HepG2 (cell line): Measurements from ENCODE around the gene SYNE3. TPM values are rescaled to one million over a fixed set of nuclear protein-coding genes. Genes with fewer than 3 reads are reported as not detected.

Experiments used
- CSRNP1 ChIP-seq: sonication (generic); formaldehyde crosslinking; IDR thresholded peaks from 2 replicates; pipeline ENCODE4 v1.8.1; 2023; ENCODE audit warnings: mild to moderate bottlenecking, missing genetic modification reagents
- DMAP1 ChIP-seq: IDR thresholded peaks from 2 replicates; pipeline ENCODE4 v1.6.1; 2016
- KDM2A ChIP-seq: sonication (generic); formaldehyde crosslinking; IDR thresholded peaks from 2 replicates; pipeline ENCODE4 v1.4.0; 2020; ENCODE audit warnings: low read depth, missing genetic modification reagents, borderline replicate concordance
- KLF15 ChIP-seq: sonication (generic); formaldehyde crosslinking; IDR thresholded peaks from 2 replicates; pipeline ENCODE4 v1.8.1; 2023; ENCODE audit warnings: borderline replicate concordance, mild to moderate bottlenecking, inconsistent platforms, missing genetic modification reagents, mixed read lengths
- MLLT10 ChIP-seq: sonication (generic); formaldehyde crosslinking; IDR thresholded peaks from 2 replicates; pipeline ENCODE4 v1.4.0; 2020; ENCODE audit warnings: missing genetic modification reagents
- MTF1 ChIP-seq: sonication (generic); formaldehyde crosslinking; IDR thresholded peaks from 2 replicates; pipeline ENCODE4 v1.5.0; 2020; ENCODE audit warnings: missing genetic modification reagents
- MXI1 ChIP-seq: IDR thresholded peaks from 3 replicates; pipeline ENCODE4 v1.6.1; 2012; ENCODE audit warnings: low read depth, low read length, inconsistent platforms, borderline replicate concordance
- SETDB1 ChIP-seq: sonication (generic); formaldehyde crosslinking; IDR thresholded peaks from 2 replicates; pipeline ENCODE4 v1.5.1; 2020; ENCODE audit warnings: missing genetic modification reagents, mild to moderate bottlenecking, borderline replicate concordance
- ZBTB7A ChIP-seq: sonication (generic); formaldehyde crosslinking; IDR thresholded peaks from 2 replicates; pipeline ENCODE4 v1.8.0; 2022; ENCODE audit warnings: mild to moderate bottlenecking, missing genetic modification reagents
- ZNF12 ChIP-seq: sonication (generic); formaldehyde crosslinking; IDR thresholded peaks from 2 replicates; pipeline ENCODE4 v1.5.0; 2020; ENCODE audit warnings: missing genetic modification reagents
- ZNF3 ChIP-seq: IDR thresholded peaks from 2 replicates; pipeline ENCODE4 v1.7.0; 2017; ENCODE audit warnings: inconsistent platforms
- ZNF30 ChIP-seq: sonication (generic); formaldehyde crosslinking; IDR thresholded peaks from 2 replicates; pipeline ENCODE4 v1.5.0; 2020; ENCODE audit warnings: mild to moderate bottlenecking, missing genetic modification reagents
- ZNF441 ChIP-seq: sonication (generic); formaldehyde crosslinking; IDR thresholded peaks from 2 replicates; pipeline ENCODE4 v1.7.0; 2021; ENCODE audit warnings: missing genetic modification reagents, borderline replicate concordance
- ZNF557 ChIP-seq: sonication (generic); formaldehyde crosslinking; IDR thresholded peaks from 2 replicates; pipeline ENCODE4 v1.4.0; 2020; ENCODE audit warnings: missing genetic modification reagents
- ZNF784 ChIP-seq: sonication (generic); formaldehyde crosslinking; IDR thresholded peaks from 2 replicates; pipeline ENCODE4 v1.5.1; 2020; ENCODE audit warnings: missing genetic modification reagents, mild to moderate bottlenecking, borderline replicate concordance
- polyA plus RNA-seq, 8 experiments: library from polyadenylated mRNA; depleted of rRNA in 3 of 8; stranded (reverse) in 7 of 8; unstranded in 1 of 8; fragments of >200 nt; fragmentation: Illumina TruSeq in 4 of 8; extraction: Trizol in 4 of 8; gene quantifications; 2 replicates each; pipeline versions ENCODE4 v1.2.1 to v1.2.3, GENCODE V29; 2011 to 2016; ENCODE audit warnings: low read depth in 4 of 8, missing spikeins in 1 of 8, mixed read lengths in 1 of 8; ENCODE audit not compliant: insufficient read depth in 1 of 8
- total RNA-seq, 5 experiments: library from RNA; depleted of rRNA; stranded (reverse); fragments of >200 nt; fragmentation: Illumina TruSeq; extraction: Trizol; gene quantifications; 2 replicates each; pipeline ENCODE4 v1.2.3, GENCODE V29; 2016; ENCODE audit warnings: low read depth in 1 of 5
- TF ChIP-seq, protein P1 (sequence below): IDR thresholded peaks from 2 replicates; pipeline ENCODE4 v1.6.1; 2018; ENCODE audit warnings: missing genetic modification reagents, mild to moderate bottlenecking, missing compliant biosample characterization
- TF ChIP-seq, protein P2 (sequence below): sonication (generic); formaldehyde crosslinking; IDR thresholded peaks from 2 replicates; pipeline ENCODE4 v1.5.0; 2020; ENCODE audit warnings: mild to moderate bottlenecking, missing genetic modification reagents
- TF ChIP-seq, protein P3 (sequence below): sonication (generic); formaldehyde crosslinking; IDR thresholded peaks from 2 replicates; pipeline ENCODE4 v1.4.0; 2020; ENCODE audit warnings: mild to moderate bottlenecking, missing genetic modification reagents
- TF ChIP-seq, protein P4 (sequence below): sonication (generic); formaldehyde crosslinking; IDR thresholded peaks from 2 replicates; pipeline ENCODE4 v1.8.0; 2022; ENCODE audit warnings: mild to moderate bottlenecking, missing genetic modification reagents, moderate library complexity
- TF ChIP-seq, protein P5 (sequence below): sonication (generic); formaldehyde crosslinking; IDR thresholded peaks from 2 replicates; pipeline ENCODE4 v1.8.1; 2023; ENCODE audit warnings: missing genetic modification reagents, mild to moderate bottlenecking, borderline replicate concordance

Gene SYNE3
- total and polyA plus RNA-seq, 2 of the 13 experiments (the other 11 are each of a cell fraction or from before 2014, with no cell fraction given), result 7.8 to 8.0 TPM

DNA sequence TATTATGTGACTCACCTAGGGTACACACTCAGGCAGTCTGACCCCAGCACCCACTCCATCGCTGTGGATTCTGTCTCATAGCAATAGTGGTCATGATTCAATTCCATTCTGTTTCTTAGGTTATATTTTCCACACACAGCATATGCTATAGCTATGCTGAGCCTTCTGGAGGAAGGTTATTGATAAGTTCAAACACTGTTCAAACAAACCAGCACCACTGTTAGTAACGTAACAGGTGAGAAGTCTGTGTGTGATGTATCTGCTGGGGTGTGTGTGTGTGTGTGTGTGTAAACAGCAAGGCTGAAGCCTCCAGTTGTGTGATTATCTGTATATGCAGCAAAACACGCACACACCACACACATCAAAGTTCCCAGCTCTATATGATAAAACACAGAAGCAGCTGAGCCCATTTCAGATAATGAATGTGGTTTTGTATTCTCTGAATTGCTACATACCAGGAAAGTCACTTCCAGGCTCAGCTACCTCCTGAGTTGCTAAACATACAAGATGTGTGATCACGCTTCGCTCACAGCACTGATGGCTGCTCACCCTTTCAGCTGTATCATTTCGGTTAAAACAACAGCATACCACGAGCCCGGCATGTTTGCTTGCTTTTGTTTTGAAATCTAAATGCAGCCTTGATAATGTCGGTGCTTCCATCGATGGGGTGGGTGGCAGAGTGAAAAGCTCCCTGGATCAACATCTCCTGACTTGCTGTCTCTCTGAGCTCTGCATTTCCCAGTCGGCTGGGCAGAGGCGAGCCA is 6.8 kb upstream of the SYNE3 start (continued):
- TF ChIP-seq DMAP1 (no peak), ZNF30 (CRISPR knock-in tag) (no peak), ZNF441 (no peak), CSRNP1 (no peak), ZNF12 (CRISPR knock-in tag) (no peak), MLLT10 (no peak), ZBTB7A (CRISPR knock-in tag) (no peak; the same call in 1 of the 2 replicates), KLF15 (CRISPR knock-in tag) (no peak), MXI1 (no peak; the same call in 2 of the 3 replicates), SETDB1 (no peak), ZNF784 (CRISPR knock-in tag) (no peak), ZNF557 (CRISPR knock-in tag) (no peak), MTF1 (CRISPR knock-in tag) (no peak), KDM2A (CRISPR knock-in tag) (no peak), ZNF3 (no peak)
- TF ChIP-seq, protein P1, sequence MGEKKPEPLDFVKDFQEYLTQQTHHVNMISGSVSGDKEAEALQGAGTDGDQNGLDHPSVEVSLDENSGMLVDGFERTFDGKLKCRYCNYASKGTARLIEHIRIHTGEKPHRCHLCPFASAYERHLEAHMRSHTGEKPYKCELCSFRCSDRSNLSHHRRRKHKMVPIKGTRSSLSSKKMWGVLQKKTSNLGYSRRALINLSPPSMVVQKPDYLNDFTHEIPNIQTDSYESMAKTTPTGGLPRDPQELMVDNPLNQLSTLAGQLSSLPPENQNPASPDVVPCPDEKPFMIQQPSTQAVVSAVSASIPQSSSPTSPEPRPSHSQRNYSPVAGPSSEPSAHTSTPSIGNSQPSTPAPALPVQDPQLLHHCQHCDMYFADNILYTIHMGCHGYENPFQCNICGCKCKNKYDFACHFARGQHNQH, result no peak
- TF ChIP-seq, protein P2, sequence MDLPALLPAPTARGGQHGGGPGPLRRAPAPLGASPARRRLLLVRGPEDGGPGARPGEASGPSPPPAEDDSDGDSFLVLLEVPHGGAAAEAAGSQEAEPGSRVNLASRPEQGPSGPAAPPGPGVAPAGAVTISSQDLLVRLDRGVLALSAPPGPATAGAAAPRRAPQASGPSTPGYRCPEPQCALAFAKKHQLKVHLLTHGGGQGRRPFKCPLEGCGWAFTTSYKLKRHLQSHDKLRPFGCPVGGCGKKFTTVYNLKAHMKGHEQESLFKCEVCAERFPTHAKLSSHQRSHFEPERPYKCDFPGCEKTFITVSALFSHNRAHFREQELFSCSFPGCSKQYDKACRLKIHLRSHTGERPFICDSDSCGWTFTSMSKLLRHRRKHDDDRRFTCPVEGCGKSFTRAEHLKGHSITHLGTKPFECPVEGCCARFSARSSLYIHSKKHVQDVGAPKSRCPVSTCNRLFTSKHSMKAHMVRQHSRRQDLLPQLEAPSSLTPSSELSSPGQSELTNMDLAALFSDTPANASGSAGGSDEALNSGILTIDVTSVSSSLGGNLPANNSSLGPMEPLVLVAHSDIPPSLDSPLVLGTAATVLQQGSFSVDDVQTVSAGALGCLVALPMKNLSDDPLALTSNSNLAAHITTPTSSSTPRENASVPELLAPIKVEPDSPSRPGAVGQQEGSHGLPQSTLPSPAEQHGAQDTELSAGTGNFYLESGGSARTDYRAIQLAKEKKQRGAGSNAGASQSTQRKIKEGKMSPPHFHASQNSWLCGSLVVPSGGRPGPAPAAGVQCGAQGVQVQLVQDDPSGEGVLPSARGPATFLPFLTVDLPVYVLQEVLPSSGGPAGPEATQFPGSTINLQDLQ (CRISPR knock-in tag), result no peak
- TF ChIP-seq, protein P3, sequence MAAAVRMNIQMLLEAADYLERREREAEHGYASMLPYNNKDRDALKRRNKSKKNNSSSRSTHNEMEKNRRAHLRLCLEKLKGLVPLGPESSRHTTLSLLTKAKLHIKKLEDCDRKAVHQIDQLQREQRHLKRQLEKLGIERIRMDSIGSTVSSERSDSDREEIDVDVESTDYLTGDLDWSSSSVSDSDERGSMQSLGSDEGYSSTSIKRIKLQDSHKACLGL (CRISPR knock-in tag), result no peak
- TF ChIP-seq, protein P4, sequence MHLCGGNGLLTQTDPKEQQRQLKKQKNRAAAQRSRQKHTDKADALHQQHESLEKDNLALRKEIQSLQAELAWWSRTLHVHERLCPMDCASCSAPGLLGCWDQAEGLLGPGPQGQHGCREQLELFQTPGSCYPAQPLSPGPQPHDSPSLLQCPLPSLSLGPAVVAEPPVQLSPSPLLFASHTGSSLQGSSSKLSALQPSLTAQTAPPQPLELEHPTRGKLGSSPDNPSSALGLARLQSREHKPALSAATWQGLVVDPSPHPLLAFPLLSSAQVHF (CRISPR knock-in tag), result no peak
- TF ChIP-seq, protein P5, sequence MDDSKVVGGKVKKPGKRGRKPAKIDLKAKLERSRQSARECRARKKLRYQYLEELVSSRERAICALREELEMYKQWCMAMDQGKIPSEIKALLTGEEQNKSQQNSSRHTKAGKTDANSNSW (CRISPR knock-in tag), result no peak
